GM10248 (cell line): Measurements from ENCODE around the gene CTAGE4.
A peak's percentile ranks its signal among the peaks of the same experiment; 100 is the strongest.
"Not testable (repeated sequence)": the region's sequence is repeated elsewhere in the genome, so short reads cannot be mapped to it uniquely, and the experiment has no call there.

Source experiments
- CTCF ChIA-PET: fragments of 300-600 bp; sonication (Branson Sonifier 250); formaldehyde crosslinking; extraction: SDS; loops from one replicate; lab custom pipeline; 2021; ENCODE audit warnings: antibody characterized with exemption; lab: Yijun Ruan, JAX
- POLR2A ChIA-PET: fragments of 350-650 bp; sonication (Branson Sonifier 250); formaldehyde crosslinking; extraction: SDS; loops from one replicate; lab custom pipeline; 2020; ENCODE audit warnings: antibody characterized with exemption; lab: Yijun Ruan, JAX
- DNase-seq: peaks from one replicate; pipeline ENCODE4 v3.0.0; 2012; ENCODE audit errors: extremely low spot score
- CTCF ChIP-seq: IDR thresholded peaks from 2 replicates; pipeline ENCODE4 v1.5.1; 2012; ENCODE audit warnings: mild to moderate bottlenecking, low read depth; ENCODE audit errors: extremely low read depth, missing control alignments, control extremely low read depth

CTAGE4 gene

GRCh38 chr7:144164784-144165183 lies 18.5 kb upstream of the CTAGE4 start:
- DNase-seq = no peak
- no peak for TF ChIP-seq CTCF
- ChIA-PET CTCF (interaction anchor here (2.2 kb wide), 1 partner anchor 13 kb away, joined by 5 read pairs; no protein-coding TSS in a partner anchor), POLR2A (no interaction called here)

- CTCF ChIA-PET, DNase-seq, POLR2A ChIA-PET: not testable (repeated sequence)
These were observed 11.5 kb upstream of the CTAGE4 start for GRCh38 chr7:144171594-144172350.

GRCh38 chr7:144174613-144175012 lies 8.7 kb upstream of the CTAGE4 start:
- DNase-seq = no peak
- ChIA-PET POLR2A (no interaction called here), CTCF (interaction anchor here (0.9 to 1.0 kb wide), 2 partner anchors 46 to 217 kb away, joined by 3 read pairs; no protein-coding TSS in a partner anchor)
- no peak for TF ChIP-seq CTCF

GRCh38 chr7:144178380-144179164 lies 4.7 kb upstream of the CTAGE4 start:
- POLR2A ChIA-PET, DNase-seq: not testable (repeated sequence)
- peak; percentile 50 for TF ChIP-seq CTCF
- CTCF ChIA-PET = interaction anchor here (1.1 to 1.8 kb wide), 2 partner anchors 213 to 259 kb away, joined by 6 to 7 read pairs; no protein-coding TSS in a partner anchor

GRCh38 chr7:144179165-144179479 lies 4.1 kb upstream of the CTAGE4 start:
- DNase-seq, CTCF ChIA-PET, POLR2A ChIA-PET: not testable (repeated sequence)

GRCh38 chr7:144187848-144188247 lies 4.6 kb downstream of the CTAGE4 start:
- POLR2A ChIA-PET, CTCF ChIA-PET, DNase-seq: not testable (repeated sequence)

- DNase-seq, POLR2A ChIA-PET, CTCF ChIA-PET: not testable (repeated sequence)
These were observed 5.4 kb downstream of the CTAGE4 start for GRCh38 chr7:144188578-144189171.

- CTCF ChIA-PET, POLR2A ChIA-PET, DNase-seq: not testable (repeated sequence)
These were observed 10.5 kb downstream of the CTAGE4 start for GRCh38 chr7:144193782-144194181.

GRCh38 chr7:144194453-144194852 lies 11.2 kb downstream of the CTAGE4 start:
- POLR2A ChIA-PET, DNase-seq, CTCF ChIA-PET: not testable (repeated sequence)

- POLR2A ChIA-PET, CTCF ChIA-PET, DNase-seq: not testable (repeated sequence)
These were observed 12.1 kb downstream of the CTAGE4 start, which contains the start of gene ARHGEF35 for GRCh38 chr7:144195212-144195872. Gene ARHGEF35 (minus strand): TSS chr7:144195833. CDS start chr7:144188383, 7,450 bp downstream.

GRCh38 chr7:144198934-144199333 lies 15.7 kb downstream of the CTAGE4 start:
- CTCF ChIA-PET, POLR2A ChIA-PET, DNase-seq: not testable (repeated sequence)

- DNase-seq, CTCF ChIA-PET, POLR2A ChIA-PET: not testable (repeated sequence)
These were observed 18.7 kb downstream of the CTAGE4 start for GRCh38 chr7:144201978-144202377.

- CTCF ChIA-PET, POLR2A ChIA-PET: not testable (repeated sequence)
These were observed 19.8 kb downstream of the CTAGE4 start for GRCh38 chr7:144203086-144203485.

GRCh38 chr7:144205306-144205705 lies 22.0 kb downstream of the CTAGE4 start:
- CTCF ChIA-PET, POLR2A ChIA-PET, DNase-seq: not testable (repeated sequence)

More at GRCh38 chr7:144203086-144203485, 19.8 kb downstream of the CTAGE4 start:
- DNase-seq = not testable (repeated sequence)
